H1 (cell line): ENCODE results near the gene RHD. TPM values are rescaled to one million over a fixed set of nuclear protein-coding genes. Genes with fewer than 3 reads are reported as not detected.

Source experiments
- CTCF ChIA-PET: fragments of 300-600 bp; sonication (Branson Sonifier 250); formaldehyde crosslinking; loops from one replicate; lab custom pipeline; 2021; ENCODE audit not compliant: partially characterized antibody; lab: Charles Lee
- POLR2A ChIA-PET: fragments of 300-600 bp; sonication (Branson Sonifier 250); formaldehyde crosslinking; loops from one replicate; lab custom pipeline; 2021; ENCODE audit warnings: inconsistent platforms; ENCODE audit not compliant: partially characterized antibody; lab: Charles Lee
- DNase-seq, 2 experiments: peaks; one replicate each; pipeline versions ENCODE4 v3.0.0 to v3.0.0-alpha.2; 2010 to 2022; ENCODE audit warnings: low spot score in 2 of 2, low read depth in 1 of 2, mixed read lengths in 1 of 2
- FAIRE-seq: peaks from 2 replicates; lab custom pipeline; 2011; peaks lifted over from hg19 to GRCh38; lab: Jason Lieb, UNC
- H2AFZ ChIP-seq: 2 replicates; pipeline ENCODE4 v1.8.1; 2012; ENCODE audit warnings: low read length, inconsistent platforms
- H2AK5ac ChIP-seq: 2 replicates; pipeline ENCODE4 v1.6.1; 2013; ENCODE audit warnings: low read depth, low read length
- H2BK120ac ChIP-seq: replicated peaks from 2 replicates; pipeline ENCODE3; 2013; ENCODE audit warnings: low read depth, low read length, inconsistent platforms
- H2BK12ac ChIP-seq: 2 replicates; pipeline ENCODE4 v1.6.1; 2013; ENCODE audit warnings: low read depth, low read length
- H2BK15ac ChIP-seq: 2 replicates; pipeline ENCODE4 v1.6.1; 2013; ENCODE audit warnings: low read length
- H2BK20ac ChIP-seq: 2 replicates; pipeline ENCODE4 v1.6.1; 2013; ENCODE audit warnings: low read length
- H2BK5ac ChIP-seq: 2 replicates; pipeline ENCODE4 v1.6.1; 2013; ENCODE audit warnings: low read depth, low read length
- H3K14ac ChIP-seq: 2 replicates; pipeline ENCODE4 v1.6.1; 2013; ENCODE audit warnings: inconsistent platforms; ENCODE audit not compliant: insufficient read length
- H3K18ac ChIP-seq: 2 replicates; pipeline ENCODE4 v1.6.1; 2013; ENCODE audit warnings: low read length; ENCODE audit errors: extremely low read depth
- H3K23ac ChIP-seq: 2 replicates; pipeline ENCODE4 v1.6.1; 2013; ENCODE audit warnings: inconsistent platforms; ENCODE audit not compliant: insufficient read length
- H3K23me2 ChIP-seq: 2 replicates; pipeline ENCODE4 v1.6.1; 2013; ENCODE audit warnings: low read depth, low read length
- H3K27ac ChIP-seq: 2 replicates; pipeline ENCODE4 v1.6.1; 2011; ENCODE audit warnings: low read depth, low read length, inconsistent platforms
- H3K27me3 ChIP-seq, 4 experiments: replicated peaks in 1 of 4; 1 replicate in 1 of 4; 2 replicates in 3 of 4; pipeline versions ENCODE4 v1.6.1 to v1.8.1; 2011 to 2013; ENCODE audit warnings: low read length in 3 of 4, mild to moderate bottlenecking in 3 of 4, inconsistent platforms in 2 of 4, mixed read lengths in 2 of 4, moderate library complexity in 1 of 4; ENCODE audit not compliant: control insufficient read depth in 3 of 4, insufficient read depth in 3 of 4; ENCODE audit errors: extremely low read depth in 1 of 4
- H3K36me3 ChIP-seq, 4 experiments: 2 replicates each; pipeline versions ENCODE4 v1.6.1 to v1.8.1; 2011 to 2013; ENCODE audit warnings: mild to moderate bottlenecking in 4 of 4, low read length in 3 of 4, moderate library complexity in 2 of 4, control low read depth in 1 of 4, inconsistent platforms in 1 of 4; ENCODE audit not compliant: insufficient read depth in 4 of 4, control insufficient read depth in 2 of 4
- H3K4ac ChIP-seq: replicated peaks from 2 replicates; pipeline ENCODE3; 2013; ENCODE audit warnings: low read length, low read depth, mixed read lengths, inconsistent platforms; ENCODE audit not compliant: insufficient read length
- H3K4me1 ChIP-seq, 4 experiments: replicated peaks in 1 of 4; 1 replicate in 1 of 4; 2 replicates in 3 of 4; pipeline versions ENCODE4 v1.6.1 to v1.8.1; 2011 to 2013; ENCODE audit warnings: low read length in 3 of 4, inconsistent platforms in 2 of 4, mixed read lengths in 1 of 4; ENCODE audit not compliant: insufficient read depth in 4 of 4, control insufficient read depth in 3 of 4
- H3K4me2 ChIP-seq, 2 experiments: 2 replicates each; pipeline versions ENCODE4 v1.6.1 to v1.8.1; 2011 to 2013; ENCODE audit warnings: low read depth in 2 of 2, low read length in 2 of 2, control low read depth in 1 of 2, inconsistent platforms in 1 of 2, mild to moderate bottlenecking in 1 of 2; ENCODE audit not compliant: insufficient read depth in 1 of 2
- H3K4me3 ChIP-seq, 4 experiments: fragments of 200-600, 300-600 bp in 1 of 4; sonication (generic), shearing (Covaris generic), sonication (Bioruptor Twin) in 1 of 4; 2 replicates each; pipeline versions ENCODE4 v1.5.1 to v1.8.1; 2011 to 2016; ENCODE audit warnings: low read length in 4 of 4, low read depth in 3 of 4, control low read depth in 2 of 4, inconsistent platforms in 2 of 4, mild to moderate bottlenecking in 2 of 4, mixed read lengths in 1 of 4, moderate library complexity in 1 of 4; ENCODE audit not compliant: insufficient read depth in 2 of 4; ENCODE audit errors: extremely low read depth in 1 of 4
- H3K56ac ChIP-seq: replicated peaks from 2 replicates; pipeline ENCODE3; 2013; ENCODE audit warnings: low read depth, mild to moderate bottlenecking, mixed read lengths, low read length, inconsistent platforms; ENCODE audit not compliant: insufficient read length
- H3K79me1 ChIP-seq: 2 replicates; pipeline ENCODE4 v1.6.1; 2013; ENCODE audit warnings: low read depth, low read length, control low read depth
- H3K79me2 ChIP-seq, 2 experiments: 2 replicates each; pipeline versions ENCODE4 v1.6.1 to v1.8.1; 2012 to 2013; ENCODE audit warnings: low read length in 2 of 2, mild to moderate bottlenecking in 2 of 2, inconsistent platforms in 1 of 2; ENCODE audit not compliant: insufficient read depth in 2 of 2, control insufficient read depth in 1 of 2
- H3K9ac ChIP-seq, 4 experiments: replicated peaks in 1 of 4; 1 replicate in 1 of 4; 2 replicates in 3 of 4; pipeline versions ENCODE4 v1.6.1 to v1.8.1; 2011 to 2013; ENCODE audit warnings: low read depth in 3 of 4, low read length in 3 of 4, control low read depth in 2 of 4, mild to moderate bottlenecking in 2 of 4, moderate library complexity in 2 of 4, inconsistent platforms in 1 of 4; ENCODE audit errors: extremely low read depth in 1 of 4
- H3K9me3 ChIP-seq, 2 experiments: 2 replicates each; pipeline versions ENCODE4 v1.6.1 to v1.8.1; 2012 to 2013; ENCODE audit warnings: mild to moderate bottlenecking in 2 of 2, moderate library complexity in 2 of 2, control low read depth in 1 of 2, inconsistent platforms in 1 of 2, low read depth in 1 of 2, low read length in 1 of 2, mixed read lengths in 1 of 2; ENCODE audit not compliant: insufficient read depth in 2 of 2
- H4K20me1 ChIP-seq, 2 experiments: replicated peaks in 1 of 2; 2 replicates each; pipeline versions ENCODE3 to v1.8.1; 2011 to 2013; ENCODE audit warnings: inconsistent platforms in 2 of 2, low read length in 2 of 2, mild to moderate bottlenecking in 1 of 2; ENCODE audit not compliant: insufficient read depth in 2 of 2, control insufficient read depth in 1 of 2
- H4K5ac ChIP-seq: 2 replicates; pipeline ENCODE4 v1.6.1; 2013; ENCODE audit warnings: low read length, low read depth, mixed read lengths, inconsistent platforms; ENCODE audit not compliant: insufficient read length
- H4K8ac ChIP-seq: 2 replicates; pipeline ENCODE4 v1.8.0; 2013; ENCODE audit warnings: mild to moderate bottlenecking, moderate library complexity, low read length, inconsistent platforms; ENCODE audit not compliant: insufficient read depth; ENCODE audit errors: extremely low read depth
- H4K91ac ChIP-seq: replicated peaks from 2 replicates; pipeline ENCODE3; 2013; ENCODE audit warnings: low read length, mixed read lengths, inconsistent platforms; ENCODE audit not compliant: insufficient read length
- CREB1 ChIP-seq: IDR thresholded peaks from 2 replicates; pipeline ENCODE4 v1.6.1; 2012; ENCODE audit warnings: inconsistent platforms
- MAX ChIP-seq: IDR thresholded peaks from 2 replicates; pipeline ENCODE4 v1.6.1; 2012; ENCODE audit warnings: inconsistent platforms
- RXRA ChIP-seq: IDR thresholded peaks from 2 replicates; pipeline ENCODE4 v1.6.1; 2011; ENCODE audit warnings: low read depth, mild to moderate bottlenecking, low read length, moderate library complexity; ENCODE audit not compliant: insufficient read depth
- WGBS, 2 experiments: shearing (Covaris generic) in 1 of 2; methylation state at CpG; one replicate each; pipeline versions ENCODE4 v1.1.6 to v1.1.7; 2013 to 2015; ENCODE audit warnings: low lambda C conversion rate in 2 of 2, mixed read lengths in 2 of 2, inconsistent platforms in 1 of 2, low coverage in 1 of 2, missing lambda C conversion rate in 1 of 2; ENCODE audit not compliant: insufficient replicate concordance in 2 of 2, insufficient coverage in 1 of 2, insufficient read length in 1 of 2; ENCODE audit errors: extremely low coverage in 1 of 2, missing lambda C conversion rate in 1 of 2; 5-methylcytosine and 5-hydroxymethylcytosine counted together
- polyA plus RNA-seq, 7 experiments: library from polyadenylated mRNA; depleted of rRNA in 3 of 7; stranded (reverse) in 5 of 7; unstranded in 2 of 7; fragments of >200 nt in 5 of 7; fragments of 200-250 nt in 2 of 7; gene quantifications; 1 replicate in 5 of 7; 2 replicates in 1 of 7; 4 replicates in 1 of 7; pipeline versions ENCODE4 v1.2.1 to v1.2.3, GENCODE V29; 2011 to 2013; ENCODE audit warnings: missing spikeins in 2 of 7, mixed read lengths in 2 of 7
- total RNA-seq: library from RNA; stranded (reverse); fragmentation: NEBNext Ultra II Directional; extraction: Animal tissue kit (Norgen Biotek cat#: 25700); gene quantifications from 2 replicates; pipeline ENCODE4 v1.2.1, GENCODE V29; 2021

Gene RHD
- total and polyA plus RNA-seq, 2 of the 8 experiments (the other 6 are each of a cell fraction or from before 2014, with no cell fraction given) = 0.21 TPM; not detected in 1

DNA sequence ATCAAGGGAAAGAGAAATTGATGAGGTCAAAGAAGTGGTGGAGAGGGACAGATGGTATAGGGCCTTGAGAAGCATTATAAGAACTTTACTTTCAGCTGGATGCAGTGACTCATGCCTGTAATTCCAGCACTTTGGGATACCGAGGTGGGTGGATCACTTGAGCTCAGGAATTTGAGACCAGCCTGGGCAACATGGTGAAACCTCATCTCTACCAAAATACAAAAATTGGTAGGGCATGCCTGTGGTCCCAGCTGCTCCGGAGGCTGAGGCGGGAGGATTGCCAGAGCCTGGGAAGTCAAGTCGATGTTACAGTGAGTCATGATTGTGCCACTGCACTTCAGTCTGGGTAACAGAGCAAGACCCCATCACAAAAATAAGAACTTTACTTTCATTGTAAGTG, 71.6 kb downstream of the RHD start:
- no peak overlapping the region for H3K4me2 ChIP-seq
- 0 out of 2 replicates have a peak, but pooled peaks cover under 1% of the 10 kb centered on the region for H3K79me1 ChIP-seq
- H3K27me3 ChIP-seq = no peaks in the 10 kb centered on the region
- DNase-seq (no peak), FAIRE-seq (no peak)
- H3K56ac ChIP-seq = no peak overlapping the region
- no peak overlapping the region for H2AK5ac ChIP-seq
- no peak overlapping the region for H2BK15ac ChIP-seq
- H3K79me2 ChIP-seq = peaks cover 0 to 60% of the 10 kb centered on the region in 2 experiments; a peak in 2 of 4 replicates
- ChIA-PET CTCF (no interaction called here), POLR2A (no interaction called here)
- H3K27ac ChIP-seq = no peak overlapping the region
- H2BK20ac ChIP-seq = no peak overlapping the region
- H2BK120ac ChIP-seq = no peak overlapping the region
- H3K4me1 ChIP-seq = peaks cover 0 to 3% (median 0%) of the 10 kb centered on the region in 4 experiments; a peak in 1 of 7 replicates
- H3K23ac ChIP-seq = no peak overlapping the region
- no peak overlapping the region for H3K4ac ChIP-seq
- H3K23me2 ChIP-seq = no peaks in the 10 kb centered on the region
- H4K91ac ChIP-seq = no peak overlapping the region
- H4K20me1 ChIP-seq = peaks cover 3 to 5% of the 10 kb centered on the region in 2 experiments
- H4K8ac ChIP-seq = no peak overlapping the region
- H2BK5ac ChIP-seq = no peak overlapping the region
- no peak overlapping the region for H3K4me3 ChIP-seq
- no peak overlapping the region for H3K9ac ChIP-seq
- H3K14ac ChIP-seq = no peak overlapping the region
- H3K18ac ChIP-seq = no peak overlapping the region
- no peaks in the 10 kb centered on the region for H3K9me3 ChIP-seq
- 98% methylated on average over 4 of the region's 4 CpGs; no CpG with 5 or more reads in 1 of the 2 experiments for WGBS, 2 experiments
- peaks cover 0 to 16% (median 7%) of the 10 kb centered on the region in 4 experiments; a peak in 4 of 8 replicates for H3K36me3 ChIP-seq
- H4K5ac ChIP-seq = no peak overlapping the region
- H2BK12ac ChIP-seq = no peak overlapping the region
- H2AFZ ChIP-seq = no peak overlapping the region
- no peak for TF ChIP-seq MAX
- no peak for TF ChIP-seq RXRA
- no peak for TF ChIP-seq CREB1
